Measurements from ENCODE around the gene CCR7. TPM values are rescaled to one million over a fixed set of nuclear protein-coding genes. Genes with fewer than 3 reads are reported as not detected.

Gene CCR7
- total and polyA plus RNA-seq, 7 donors = 0.08 to 0.24 (median 0.20) TPM; not detected in 1

- WGBS, 3 donors = 26 to 27% (median 27%) methylated on average over 13 of the region's 13 CpGs
- Histone ChIP-seq H3K36me3 (ENCODE audit: insufficient read depth in 1 of 2, low read depth in 1 of 2) (no peaks in the 10 kb centered on the region), H3K9me3 (no peaks in the 10 kb centered on the region), H3K4me1 (peaks cover 5% of the 10 kb centered on the region), H3K27me3 (ENCODE audit: insufficient read depth in 3 of 3, low read length in 2 of 3) (peaks cover 0 to 15% (median 0%) of the 10 kb centered on the region in 3 donors), H3K4me3 (no peak overlapping the region), H3K27ac (peak overlapping the region; percentile 30)
- TF ChIP-seq CTCF (IDR thresholded peaks at IDR 0.05) = peak; percentile 96
- DNase-seq (peak; percentile 88 to 91), ATAC-seq (peak; percentile 88 to 96 (median 92))
- intact Hi-C loops (cut with DNase I) = loop anchor here (2.0 to 5.0 kb wide), 6 partner anchors 117 to 201 kb away; partner anchors contain the start of genes IGFBP4 (in 2 of the 2) and GJD3 (in 1 of the 2)
Observed at GRCh38 chr17:40559954-40560591, 5.2 kb downstream of the CCR7 start.

GRCh38 chr17:40559564-40559916 is 5.7 kb downstream of the CCR7 start:
- Histone ChIP-seq H3K4me1 (peaks cover 5% of the 10 kb centered on the region), H3K9me3 (no peaks in the 10 kb centered on the region), H3K27me3 (ENCODE audit: insufficient read depth in 3 of 3, low read length in 2 of 3) (peaks cover 0 to 15% (median 0%) of the 10 kb centered on the region in 3 donors), H3K4me3 (no peak overlapping the region), H3K27ac (no peak overlapping the region), H3K36me3 (ENCODE audit: insufficient read depth in 1 of 2, low read depth in 1 of 2) (no peaks in the 10 kb centered on the region)
- ATAC-seq = no peak
- TF ChIP-seq CTCF (IDR thresholded peaks at IDR 0.05) = no peak
- intact Hi-C loops (cut with DNase I) = loop anchor here in 1 of 2 donors (5.0 kb wide), 1 partner anchor 117 kb away; the partner anchor contains the start of gene IGFBP4
- DNase-seq = no peak
- WGBS, 3 donors = 81 to 89% (median 81%) methylated on average over 5 of the region's 5 CpGs

- Histone ChIP-seq H3K27ac (no peak overlapping the region), H3K36me3 (ENCODE audit: insufficient read depth in 1 of 2, low read depth in 1 of 2) (no peaks in the 10 kb centered on the region), H3K4me3 (no peak overlapping the region), H3K9me3 (no peaks in the 10 kb centered on the region), H3K4me1 (peaks cover 5% of the 10 kb centered on the region), H3K27me3 (ENCODE audit: insufficient read depth in 3 of 3, low read length in 2 of 3) (peaks cover 0 to 15% (median 0%) of the 10 kb centered on the region in 3 donors)
- ATAC-seq (no peak), DNase-seq (peak in 1 of 2 donors; percentile 46)
- no peak for TF ChIP-seq CTCF (IDR thresholded peaks at IDR 0.05)
- intact Hi-C loops (cut with DNase I) = loop anchor here in 1 of 2 donors (5.0 kb wide), 1 partner anchor 117 kb away; the partner anchor contains the start of gene IGFBP4
- WGBS, 3 donors = 84 to 93% (median 88%) methylated on average over 10 of the region's 10 CpGs
Observed at GRCh38 chr17:40558890-40559563, 6.2 kb downstream of the CCR7 start.

GRCh38 chr17:40558300-40558889 is 6.9 kb downstream of the CCR7 start:
- H3K36me3 ChIP-seq (ENCODE audit: insufficient read depth in 1 of 2, low read depth in 1 of 2) = no peaks in the 10 kb centered on the region
- no peak overlapping the region for H3K27ac ChIP-seq
- TF ChIP-seq CTCF (IDR thresholded peaks at IDR 0.05) = no peak
- H3K4me1 ChIP-seq = peaks cover 6% of the 10 kb centered on the region
- peaks cover 0 to 13% (median 0%) of the 10 kb centered on the region in 3 donors for H3K27me3 ChIP-seq (ENCODE audit: insufficient read depth in 3 of 3, low read length in 2 of 3)
- no peaks in the 10 kb centered on the region for H3K9me3 ChIP-seq
- H3K4me3 ChIP-seq = no peak overlapping the region
- DNase-seq (peak in 1 of 2 donors; percentile 18), ATAC-seq (no peak)
- intact Hi-C loops (cut with DNase I) = loop anchor here in 1 of 2 donors (5.0 kb wide), 1 partner anchor 116 kb away; the partner anchor contains the start of gene IGFBP4
- WGBS, 3 donors = 77 to 82% (median 79%) methylated on average over 9 of the region's 9 CpGs
